T-helper 1 cell treated with Interleukin-12 subunit alpha and Interleukin-12 subunit beta and Interleukin-4 antibody, amounts not matched to agents 30 ng/mL and 1 ng/mL, for 36 hours (primary cell): ENCODE data around the gene APLP2. TPM values are rescaled to one million over a fixed set of nuclear protein-coding genes. Genes with fewer than 3 reads are reported as not detected.

ENCODE experiments used
- intact Hi-C: fragments of 100-400 bp; cut with micrococcal nuclease; formaldehyde crosslinking; loops from one replicate; pipeline ENCODE4 v1.15.1; 2024
- total RNA-seq: library from RNA; stranded (reverse); gene quantifications from 2 replicates; pipeline ENCODE4 v1.2.3, GENCODE V29; 2022

APLP2 gene
- total RNA-seq, 1 donor from 2014 or later = 29.7 TPM

DNA sequence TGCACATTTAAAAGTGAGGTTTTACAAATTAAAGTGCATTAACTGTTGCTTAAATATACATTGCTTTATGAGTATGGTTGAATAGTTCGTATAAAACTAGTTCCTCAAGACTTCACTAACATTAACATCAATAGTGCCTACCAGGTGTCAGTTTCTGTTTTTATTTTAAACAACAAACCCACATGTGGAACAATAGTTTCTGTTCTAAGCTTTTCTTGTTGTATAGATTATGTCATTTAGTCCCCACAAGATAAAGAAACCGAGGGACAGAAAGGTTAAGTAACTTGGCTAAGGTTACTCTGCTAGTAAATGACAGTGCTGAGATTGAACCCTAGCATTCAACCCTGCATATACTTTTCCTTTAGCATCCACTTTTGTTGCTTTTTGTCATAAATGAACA lies 48.5 kb downstream of the APLP2 start:
- intact Hi-C loops = no loop called here

GRCh38 chr11:130118636-130119387 lies 49.1 kb downstream of the APLP2 start:
- intact Hi-C loops = no loop called here

- intact Hi-C loops = no loop called here
These were observed 50.4 kb downstream of the APLP2 start for GRCh38 chr11:130120045-130120444.

- intact Hi-C loops = no loop called here
These were observed 51.8 kb downstream of the APLP2 start for GRCh38 chr11:130121445-130121978.

DNA sequence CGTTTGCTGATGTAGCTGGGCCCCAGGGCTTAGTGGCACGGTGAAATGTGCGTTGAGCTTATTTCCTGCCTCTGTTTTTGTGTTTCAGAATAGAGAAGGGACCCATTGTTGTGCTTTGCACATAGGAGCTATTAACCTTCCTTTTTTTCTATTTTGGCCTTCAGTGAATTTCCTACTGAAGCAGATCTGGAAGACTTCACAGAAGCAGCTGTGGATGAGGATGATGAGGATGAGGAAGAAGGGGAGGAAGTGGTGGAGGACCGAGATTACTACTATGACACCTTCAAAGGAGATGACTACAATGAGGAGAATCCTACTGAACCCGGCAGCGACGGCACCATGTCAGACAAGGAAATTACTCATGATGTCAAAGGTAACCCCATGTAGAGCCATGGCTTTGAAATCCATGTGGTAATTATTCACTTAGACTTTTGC lies 52.5 kb downstream of the APLP2 start:
- intact Hi-C loops = no loop called here

GRCh38 chr11:130123414-130124040 lies 53.8 kb downstream of the APLP2 start:
- intact Hi-C loops = no loop called here

DNA sequence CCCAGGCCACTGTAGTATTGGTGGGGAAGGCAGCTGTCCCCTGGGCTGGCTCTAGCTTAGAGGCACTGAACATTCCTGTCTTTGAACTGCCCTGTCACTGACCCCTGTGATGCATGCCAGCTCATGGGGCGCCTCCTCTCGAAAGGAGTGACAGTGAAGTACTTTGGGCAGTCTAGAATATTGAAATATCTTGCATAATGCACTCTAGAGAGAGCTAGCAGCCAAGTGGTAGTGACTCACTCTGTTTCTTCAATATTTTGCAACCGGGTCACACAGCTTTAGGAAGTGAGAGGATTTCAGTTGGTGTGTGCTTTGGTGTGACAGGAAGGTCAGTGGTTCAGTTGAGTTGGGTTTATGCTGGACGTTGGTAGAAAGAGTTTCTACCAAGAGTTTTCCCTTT lies 54.4 kb downstream of the APLP2 start:
- intact Hi-C loops = no loop called here

DNA sequence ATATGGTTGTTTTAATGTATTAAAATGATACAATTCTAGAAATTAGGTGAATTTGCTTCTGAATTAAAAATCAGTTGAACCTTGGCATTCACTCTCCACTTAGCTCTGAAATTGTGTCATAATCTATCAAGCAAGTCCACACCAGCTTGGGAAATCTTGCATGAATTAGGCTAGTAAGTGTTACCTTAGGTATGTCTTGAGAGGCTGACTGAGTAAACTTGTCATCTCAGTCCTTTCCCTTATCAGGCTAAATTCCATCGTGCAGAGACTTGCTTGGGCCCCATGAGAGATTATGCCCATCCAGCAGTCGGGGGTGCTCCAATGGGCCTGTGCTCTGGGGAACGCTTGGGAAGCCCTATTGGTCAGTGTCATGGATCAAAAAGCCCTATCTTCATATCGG lies 55.9 kb downstream of the APLP2 start:
- intact Hi-C loops = no loop called here

DNA sequence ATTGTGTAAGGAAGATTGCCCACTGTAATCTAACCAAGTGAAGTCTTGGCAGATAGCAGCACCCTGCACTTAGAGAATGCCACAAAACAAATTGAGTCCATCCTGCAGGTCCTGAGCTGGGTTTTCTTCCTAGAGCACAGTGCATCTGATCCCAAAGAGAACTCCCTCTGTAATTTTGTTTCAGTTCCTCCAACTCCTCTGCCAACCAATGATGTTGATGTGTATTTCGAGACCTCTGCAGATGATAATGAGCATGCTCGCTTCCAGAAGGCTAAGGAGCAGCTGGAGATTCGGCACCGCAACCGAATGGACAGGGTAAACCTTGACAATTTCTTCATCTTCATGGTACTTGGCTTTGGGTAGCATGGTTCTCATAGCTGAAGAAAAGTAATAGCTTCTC lies 56.8 kb downstream of the APLP2 start:
- intact Hi-C loops = no loop called here

DNA sequence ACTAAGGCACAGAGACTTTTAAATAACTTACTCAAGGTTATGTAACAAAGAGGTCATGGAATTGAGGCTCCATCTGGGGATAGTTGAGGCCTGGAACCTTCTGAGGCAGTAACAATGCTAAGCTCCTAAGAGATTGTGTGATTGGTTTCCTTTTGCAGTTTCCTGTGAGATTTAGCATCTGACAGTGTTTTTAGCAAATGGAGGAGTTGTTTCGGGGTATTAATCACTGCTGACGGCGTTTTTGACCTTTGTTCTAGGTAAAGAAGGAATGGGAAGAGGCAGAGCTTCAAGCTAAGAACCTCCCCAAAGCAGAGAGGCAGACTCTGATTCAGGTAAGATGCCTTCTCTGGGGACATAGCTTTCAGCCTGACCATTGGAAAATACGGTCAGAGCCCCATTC lies 57.8 kb downstream of the APLP2 start:
- intact Hi-C loops = no loop called here

DNA sequence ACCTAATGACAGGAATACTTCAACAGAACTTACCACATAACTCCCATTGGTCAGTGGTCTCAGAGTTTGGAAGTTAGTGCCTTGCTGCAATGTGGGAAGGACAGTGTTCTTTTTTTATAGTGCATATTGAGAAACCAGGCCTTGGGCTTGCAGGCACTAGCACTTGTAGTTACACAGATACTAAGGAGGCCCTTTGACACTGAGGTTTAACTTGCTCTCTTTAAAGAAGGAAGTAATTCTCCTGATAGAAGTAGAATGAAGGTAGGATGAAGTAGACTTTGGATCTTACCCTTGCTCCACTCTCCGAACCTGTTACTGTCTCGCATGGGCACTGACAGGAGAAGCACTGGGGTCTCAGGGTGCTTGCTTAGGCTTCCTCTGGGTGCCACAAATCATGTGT lies 58.9 kb downstream of the APLP2 start:
- intact Hi-C loops = no loop called here

- intact Hi-C loops = no loop called here
These were observed 60.2 kb downstream of the APLP2 start for GRCh38 chr11:130129922-130130321.

DNA sequence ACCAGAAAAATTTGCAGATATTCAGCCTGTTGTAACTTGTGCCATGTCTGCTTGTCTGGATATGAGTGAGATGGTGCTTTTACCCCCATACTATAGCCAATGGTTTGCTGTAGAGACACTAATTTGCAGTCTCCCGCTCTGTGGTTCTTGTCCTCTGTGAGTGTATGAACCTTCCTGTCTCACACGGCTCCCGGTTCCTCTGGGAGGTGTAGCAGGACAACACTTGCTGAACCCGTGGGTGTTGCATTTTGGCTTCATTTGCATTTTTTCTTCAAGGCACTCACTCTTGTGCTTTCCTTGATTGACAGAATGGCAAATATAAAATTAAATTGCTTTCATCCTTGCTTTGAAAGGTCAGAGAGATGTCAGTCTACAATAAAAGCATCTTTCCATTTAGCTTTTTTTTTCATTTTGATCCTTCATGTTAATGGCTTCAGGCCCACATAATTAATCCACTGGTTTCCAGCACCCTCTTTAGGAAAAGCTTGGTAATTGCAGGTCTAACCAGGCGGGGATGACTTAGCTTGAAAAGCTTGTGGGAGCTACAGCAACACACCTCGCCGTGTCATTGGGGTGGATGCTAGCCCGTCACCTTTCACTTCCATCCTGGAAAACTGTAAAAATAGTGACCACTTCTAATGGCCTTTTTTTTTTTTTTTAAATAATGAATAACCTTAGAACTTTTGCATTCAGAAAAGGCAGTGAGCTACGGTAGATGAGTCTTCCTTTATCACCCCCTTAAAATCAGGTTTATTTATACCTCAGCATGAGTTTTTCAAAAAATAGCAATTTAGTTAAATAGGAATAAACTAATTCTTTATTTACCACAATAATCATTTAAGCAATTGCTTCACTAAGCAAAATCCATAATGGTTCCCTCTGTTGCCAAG lies 62.5 kb downstream of the APLP2 start:
- intact Hi-C loops = loop anchor here (1.0 to 2.0 kb wide), 12 partner anchors 63 to 1015 kb away; partner anchors contain the start of genes APLP2 and PRDM10

DNA sequence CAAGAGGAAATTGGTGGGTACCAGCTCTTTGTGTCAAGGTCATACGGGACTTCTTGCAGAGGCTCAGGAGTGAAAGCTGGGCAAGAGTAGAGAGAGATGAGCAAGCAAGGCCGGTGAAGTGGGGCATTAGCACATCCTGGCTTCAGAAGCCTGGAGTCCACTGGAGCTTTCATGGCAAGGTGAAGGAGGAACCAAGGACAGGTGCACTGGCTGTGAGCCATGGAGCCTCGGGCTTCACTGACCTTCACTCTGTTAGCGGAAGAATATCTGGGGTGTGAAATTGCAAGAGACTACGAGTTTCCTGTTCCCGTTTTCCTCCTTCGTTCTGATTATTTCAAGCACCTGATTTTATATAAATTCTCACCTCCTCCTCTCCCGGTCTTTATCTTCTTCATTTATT lies 64.0 kb downstream of the APLP2 start:
- intact Hi-C loops = loop anchor here (2.0 kb wide), 1 partner anchor 131 kb away; the partner anchor contains the start of gene PRDM10

GRCh38 chr11:130136107-130136506 lies 66.4 kb downstream of the APLP2 start:
- intact Hi-C loops = no loop called here

DNA sequence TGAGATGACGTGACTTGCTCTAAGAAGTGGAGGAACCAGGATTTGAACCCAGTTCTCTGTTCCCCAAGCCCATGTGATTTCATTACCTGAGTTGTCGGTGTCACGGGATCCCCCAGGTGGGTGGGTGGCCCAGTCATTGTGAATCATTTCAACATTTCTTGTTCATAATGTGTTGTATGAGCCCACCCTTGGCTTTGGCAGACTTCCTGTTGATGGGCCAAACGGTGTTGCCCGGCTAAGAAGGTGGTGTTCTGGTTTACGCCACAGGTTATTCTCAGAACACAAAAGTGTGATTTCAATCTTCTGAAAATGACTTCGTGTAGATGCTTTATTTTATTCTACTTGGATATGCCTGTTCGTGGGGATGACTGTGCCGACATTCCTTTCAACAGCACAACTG lies 68.3 kb downstream of the APLP2 start:
- intact Hi-C loops = no loop called here

DNA sequence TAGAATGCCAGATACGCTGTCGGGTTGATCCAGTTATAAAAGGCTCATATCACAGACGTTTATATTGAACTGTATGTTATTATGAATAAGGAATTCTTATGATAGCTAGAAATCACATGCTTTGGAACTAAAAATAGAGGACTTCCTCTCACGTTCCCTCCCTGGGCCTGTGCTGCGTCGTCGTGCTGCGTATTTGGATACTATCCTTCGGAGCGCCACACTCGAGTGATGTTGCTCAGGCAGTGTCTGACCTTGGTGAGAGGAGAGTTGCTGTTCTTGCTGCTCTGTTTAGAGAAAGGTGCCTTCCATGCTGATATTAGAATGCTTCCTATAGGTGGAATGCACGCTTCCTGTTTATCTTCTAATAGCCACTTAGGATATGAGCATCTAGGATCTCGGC lies 69.7 kb downstream of the APLP2 start:
- intact Hi-C loops = no loop called here

DNA sequence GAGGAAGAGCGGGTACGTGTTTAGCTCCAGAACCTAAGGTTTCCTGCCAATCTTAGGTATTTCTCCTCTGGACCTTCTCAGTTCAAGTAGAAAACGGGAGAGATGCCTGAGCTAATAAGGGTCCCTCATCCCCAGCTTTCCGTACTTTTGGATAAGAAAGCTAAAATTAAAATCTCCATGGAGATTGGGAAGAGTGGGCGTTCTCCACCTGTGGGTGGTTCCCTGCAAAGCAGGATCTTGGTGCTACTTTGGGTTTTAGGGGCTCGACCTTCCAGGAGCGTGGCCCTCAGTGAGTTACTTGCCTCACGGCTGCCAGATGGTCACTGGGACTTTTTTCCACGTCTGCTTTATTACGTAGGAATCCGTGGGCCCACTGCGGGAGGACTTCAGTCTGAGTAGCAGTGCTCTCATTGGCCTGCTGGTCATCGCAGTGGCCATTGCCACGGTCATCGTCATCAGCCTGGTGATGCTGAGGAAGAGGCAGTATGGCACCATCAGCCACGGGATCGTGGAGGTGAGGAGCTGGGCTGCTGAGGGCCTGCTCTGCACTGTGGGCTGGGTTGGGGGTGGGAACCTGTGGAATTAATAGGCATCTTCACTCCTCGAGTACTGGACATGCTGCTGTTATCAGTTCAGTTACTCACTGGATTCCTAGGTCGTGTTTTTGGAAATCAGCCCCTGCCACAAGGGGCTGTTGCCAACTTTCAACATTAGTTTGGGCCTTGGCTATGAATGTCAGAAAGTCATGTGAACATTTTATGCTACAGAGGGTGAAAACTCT lies 72.1 kb downstream of the APLP2 start:
- intact Hi-C loops = no loop called here

DNA sequence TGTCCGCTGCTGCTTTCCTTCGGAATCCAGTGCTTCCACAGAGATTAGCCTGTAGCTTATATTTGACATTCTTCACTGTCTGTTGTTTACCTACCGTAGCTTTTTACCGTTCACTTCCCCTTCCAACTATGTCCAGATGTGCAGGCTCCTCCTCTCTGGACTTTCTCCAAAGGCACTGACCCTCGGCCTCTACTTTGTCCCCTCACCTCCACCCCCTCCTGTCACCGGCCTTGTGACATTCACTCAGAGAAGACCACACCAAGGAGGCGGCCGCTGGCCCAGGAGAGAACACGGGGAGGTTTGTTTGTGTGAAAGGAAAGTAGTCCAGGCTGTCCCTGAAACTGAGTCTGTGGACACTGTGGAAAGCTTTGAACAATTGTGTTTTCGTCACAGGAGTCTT lies 74.4 kb downstream of the APLP2 start:
- intact Hi-C loops = no loop called here

GRCh38 chr11:130144861-130145281 lies 75.2 kb downstream of the APLP2 start:
- intact Hi-C loops = no loop called here

- intact Hi-C loops = no loop called here
These were observed 75.7 kb downstream of the APLP2 start for GRCh38 chr11:130145311-130145812.
